NCI-H82 (cell line): ENCODE measurements around the gene KCNC3.

ENCODE experiments used
- DNase-seq: peaks from one replicate; lab custom pipeline; 2025; lab: John Stamatoyannopoulos, UW

The KCNC3 gene

GRCh38 chr19:50329146-50329925 is at the start of gene KCNC3:
Gene KCNC3 (minus strand): TSS chr19:50329377. CDS start chr19:50329082, 295 bp downstream.
- peak; percentile 97 for DNase-seq

DNA sequence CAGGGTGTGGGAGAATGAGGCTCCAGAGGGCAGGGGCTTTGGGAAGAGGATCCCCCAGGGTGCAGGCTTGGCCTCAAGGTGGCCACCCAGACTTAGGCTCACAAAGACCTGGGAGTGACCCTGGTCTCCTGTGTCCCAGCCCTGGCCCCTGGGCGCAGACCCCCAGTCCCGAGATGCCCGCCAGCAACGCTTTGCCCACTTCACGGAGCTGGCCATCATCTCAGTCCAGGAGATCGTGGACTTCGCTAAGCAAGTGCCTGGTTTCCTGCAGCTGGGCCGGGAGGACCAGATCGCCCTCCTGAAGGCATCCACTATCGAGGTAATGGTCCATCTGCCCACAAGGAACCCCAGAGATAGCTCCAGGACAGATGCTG is 49.7 kb upstream of the KCNC3 start:
- no peak for DNase-seq

DNA sequence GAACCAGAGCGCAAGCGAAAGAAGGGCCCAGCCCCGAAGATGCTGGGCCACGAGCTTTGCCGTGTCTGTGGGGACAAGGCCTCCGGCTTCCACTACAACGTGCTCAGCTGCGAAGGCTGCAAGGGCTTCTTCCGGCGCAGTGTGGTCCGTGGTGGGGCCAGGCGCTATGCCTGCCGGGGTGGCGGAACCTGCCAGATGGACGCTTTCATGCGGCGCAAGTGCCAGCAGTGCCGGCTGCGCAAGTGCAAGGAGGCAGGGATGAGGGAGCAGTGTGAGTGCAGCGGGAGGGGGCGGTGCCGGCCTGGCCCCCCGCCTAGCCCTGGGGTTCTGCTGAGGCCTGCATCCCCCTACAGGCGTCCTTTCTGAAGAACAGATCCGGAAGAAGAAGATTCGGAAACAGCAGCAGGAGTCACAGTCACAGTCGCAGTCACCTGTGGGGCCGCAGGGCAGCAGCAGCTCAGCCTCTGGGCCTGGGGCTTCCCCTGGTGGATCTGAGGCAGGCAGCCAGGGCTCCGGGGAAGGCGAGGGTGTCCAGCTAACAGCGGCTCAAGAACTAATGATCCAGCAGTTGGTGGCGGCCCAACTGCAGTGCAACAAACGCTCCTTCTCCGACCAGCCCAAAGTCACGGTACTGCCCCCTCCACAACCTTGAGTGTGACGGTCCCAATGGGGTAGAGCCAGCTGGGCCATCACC is 49.1 kb upstream of the KCNC3 start:
- DNase-seq = no peak

DNA sequence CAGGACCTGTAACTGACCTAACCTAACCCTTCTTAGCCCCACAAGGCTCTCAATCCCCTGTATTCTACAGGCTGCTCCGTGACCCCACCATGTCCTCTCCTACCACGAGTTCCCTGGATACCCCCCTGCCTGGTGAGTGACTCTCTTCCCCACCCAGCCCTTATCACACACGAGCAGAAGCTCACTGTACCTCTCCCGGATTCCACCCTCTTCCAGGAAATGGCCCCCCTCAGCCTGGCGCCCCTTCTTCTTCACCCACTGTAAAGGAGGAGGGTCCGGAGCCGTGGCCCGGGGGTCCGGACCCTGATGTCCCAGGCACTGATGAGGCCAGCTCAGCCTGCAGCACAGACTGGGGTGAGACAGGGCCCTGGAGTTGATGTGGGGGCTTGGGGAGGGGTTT is 48.3 kb upstream of the KCNC3 start:
- no peak for DNase-seq

- peak; percentile 69 for DNase-seq
Measured at GRCh38 chr19:50377051-50377461, 47.9 kb upstream of the KCNC3 start.

- DNase-seq = peak; percentile 98
Measured at GRCh38 chr19:50376166-50377050, 47.2 kb upstream of the KCNC3 start, which contains the start of gene NR1H2. Gene NR1H2 (plus strand): TSS chr19:50376457. CDS start chr19:50377606, 1,149 bp downstream.

DNA sequence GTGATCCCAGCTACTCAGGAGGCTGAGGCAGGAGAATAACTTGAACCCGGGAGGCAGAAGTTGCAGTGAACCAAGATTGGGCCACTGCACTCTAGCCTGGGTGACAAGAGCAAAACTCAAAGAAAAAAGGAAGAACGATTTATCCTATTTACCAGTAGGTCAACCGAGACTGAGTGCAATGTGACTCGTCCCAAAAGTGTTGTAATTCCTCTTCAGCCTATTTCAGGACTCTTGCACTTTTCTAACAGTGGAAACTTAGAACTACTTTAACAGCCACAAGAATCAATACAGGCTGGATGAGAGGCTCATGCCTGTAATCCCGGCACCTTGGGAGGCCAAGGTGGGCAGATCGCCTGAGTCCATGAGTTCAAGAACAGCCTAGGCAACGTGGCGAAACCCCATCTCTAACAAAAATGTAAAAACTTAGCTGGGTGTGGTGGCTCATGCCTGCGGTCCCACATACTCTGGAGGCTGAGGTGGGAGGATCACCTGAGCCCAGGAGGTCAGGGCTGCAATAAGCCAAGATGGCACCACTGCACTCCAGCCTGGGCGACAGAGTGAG is 42.8 kb upstream of the KCNC3 start:
- DNase-seq = no peak

DNA sequence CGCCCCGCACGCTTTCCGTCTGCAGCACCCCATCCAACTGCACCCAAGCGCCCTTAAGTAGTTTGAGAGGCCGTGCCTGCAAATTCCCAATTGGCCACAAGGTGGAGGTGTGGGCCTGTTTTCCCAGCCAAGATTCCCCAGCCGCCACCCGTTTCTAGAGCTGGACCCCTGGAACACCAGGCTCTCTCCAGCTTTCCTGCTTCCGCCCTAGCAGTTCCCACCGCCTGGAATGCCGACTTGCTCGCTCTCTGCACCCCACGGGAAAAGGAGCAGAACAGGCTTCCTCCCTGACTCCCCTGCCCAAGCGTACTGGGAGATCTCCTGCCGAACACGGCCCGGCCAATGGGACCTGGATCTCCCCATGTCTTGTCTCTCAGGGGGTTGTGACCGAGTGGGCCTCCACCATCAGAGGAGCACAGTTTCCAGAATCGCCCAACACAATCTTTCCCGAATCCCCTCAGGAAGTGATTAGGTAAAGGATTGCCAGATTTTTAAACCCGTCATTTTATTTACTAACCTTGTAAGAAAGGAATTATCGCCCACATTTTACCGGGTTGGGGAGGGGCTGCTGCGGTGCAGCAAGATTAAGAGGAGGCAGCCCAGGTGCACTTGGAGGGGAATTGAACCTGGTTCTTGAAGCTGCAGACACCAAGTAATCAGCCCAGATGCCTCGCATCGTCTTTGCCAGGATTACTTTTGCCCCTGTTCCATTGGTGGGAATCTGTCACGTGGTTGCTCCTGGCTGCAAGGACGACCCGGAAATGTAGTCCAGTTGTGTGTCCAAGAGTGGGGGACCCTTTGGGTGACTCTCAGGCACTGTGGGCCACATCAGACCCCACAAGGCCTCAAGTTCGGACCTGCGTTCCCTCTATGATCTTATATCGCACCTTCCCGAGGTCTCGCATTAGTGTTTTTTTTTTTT is 39.7 kb upstream of the KCNC3 start:
- DNase-seq = peak; percentile 86

DNA sequence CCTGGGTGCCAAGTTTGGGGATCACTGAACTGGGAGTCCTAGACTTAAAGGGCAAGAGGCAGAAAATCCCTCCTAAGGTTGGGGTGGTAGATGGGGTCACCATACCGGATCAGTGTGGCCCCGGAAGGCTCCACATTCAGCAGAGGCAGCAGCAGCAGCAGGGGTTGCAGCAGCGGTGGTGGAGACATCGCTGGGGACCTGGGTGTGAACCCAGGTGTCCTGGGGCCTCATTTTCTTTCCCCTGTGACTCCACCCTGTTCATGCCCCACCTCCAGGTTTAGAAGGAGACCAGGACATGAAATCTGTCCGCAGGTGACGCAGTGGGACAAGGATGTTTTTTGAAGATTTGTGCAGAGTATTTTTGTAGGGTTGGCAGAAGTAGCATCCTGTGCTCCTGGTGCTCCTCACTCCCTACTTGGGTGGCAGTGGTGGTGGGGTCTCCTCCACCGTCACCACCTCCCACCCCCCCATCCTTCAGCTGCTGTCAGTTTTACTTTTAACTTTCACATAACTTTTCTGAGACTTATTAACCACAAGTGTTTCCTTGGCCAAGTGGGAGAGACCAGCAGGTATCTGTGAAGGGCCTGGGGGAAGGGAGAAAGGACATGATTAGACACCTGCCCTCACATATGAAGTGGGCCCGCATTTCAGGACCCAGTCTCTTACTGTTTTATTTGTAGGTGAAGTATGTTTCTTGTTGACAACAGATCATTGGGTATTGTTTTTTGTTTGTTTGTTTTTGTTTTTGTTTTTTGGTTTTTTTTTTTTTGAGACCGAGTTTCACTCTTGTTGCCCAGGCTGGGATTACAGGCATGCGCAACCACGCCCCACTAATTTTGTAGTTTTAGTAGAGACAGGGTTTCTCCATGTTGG is 36.5 kb upstream of the KCNC3 start, which contains the start of gene NAPSA:
Gene NAPSA (minus strand): TSS at position 206 of the 873 bp plus-strand sequence. CDS start 18 bp downstream, at position 188.
- DNase-seq = no peak

DNA sequence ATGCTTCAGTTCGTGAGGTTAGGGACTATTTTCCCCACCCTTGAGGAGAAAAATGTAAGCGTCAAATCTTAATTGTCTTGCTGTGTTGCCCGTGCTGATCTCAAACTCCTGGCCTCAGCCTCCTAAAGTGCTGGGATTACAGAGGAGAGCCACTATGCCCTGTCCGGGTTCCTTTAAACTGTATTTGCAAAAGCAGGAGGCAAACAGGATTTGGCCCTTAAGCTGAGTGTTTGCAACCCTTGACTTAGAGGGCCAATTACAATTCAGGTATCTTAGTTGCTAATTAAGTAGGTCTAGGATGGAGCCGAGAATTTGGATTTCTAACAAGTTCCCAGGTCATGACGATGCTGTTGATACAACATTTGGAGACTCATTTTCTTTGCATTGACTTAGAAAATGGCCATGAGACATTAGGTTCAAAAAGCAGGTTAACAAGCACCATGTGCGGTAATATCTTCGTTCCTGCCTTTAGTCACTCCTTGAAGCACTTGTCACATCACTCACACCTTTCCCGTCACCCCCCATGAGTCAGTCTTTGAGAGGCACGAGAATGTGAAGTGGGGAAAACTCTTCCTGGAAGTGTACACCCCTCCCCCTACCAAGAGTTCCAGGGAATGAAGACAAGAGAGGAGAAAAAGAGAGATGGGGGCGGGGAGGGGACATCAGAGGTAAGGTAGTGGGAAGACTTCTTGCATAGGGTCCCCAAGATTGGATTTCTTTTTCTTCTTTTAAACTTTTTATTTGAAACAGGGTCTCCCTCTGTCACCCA is 33.7 kb upstream of the KCNC3 start:
- DNase-seq = no peak

DNA sequence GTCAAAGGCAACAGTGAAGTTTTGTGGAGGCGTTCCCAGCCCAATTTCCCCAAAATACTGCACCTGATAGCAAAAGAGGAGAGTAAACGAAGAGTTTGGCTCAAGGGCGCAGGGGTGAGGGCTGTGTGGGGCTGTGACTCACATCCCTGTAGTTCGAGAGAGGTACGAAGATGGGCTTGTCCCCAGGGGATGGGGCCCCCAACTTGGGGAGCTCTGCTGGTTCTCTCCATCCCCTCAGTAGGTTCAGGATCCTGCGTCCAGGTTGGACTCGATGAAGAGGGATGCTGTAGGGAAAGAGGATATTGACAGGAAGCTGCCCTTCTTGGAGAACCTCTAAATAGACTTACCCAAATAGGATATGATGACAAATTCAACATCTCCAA is 32.8 kb upstream of the KCNC3 start:
- no peak for DNase-seq

- DNase-seq = no peak
Measured at GRCh38 chr19:50361290-50362029, 32.3 kb upstream of the KCNC3 start.

- no peak for DNase-seq
Measured at GRCh38 chr19:50359328-50359818, 30.2 kb upstream of the KCNC3 start.

DNA sequence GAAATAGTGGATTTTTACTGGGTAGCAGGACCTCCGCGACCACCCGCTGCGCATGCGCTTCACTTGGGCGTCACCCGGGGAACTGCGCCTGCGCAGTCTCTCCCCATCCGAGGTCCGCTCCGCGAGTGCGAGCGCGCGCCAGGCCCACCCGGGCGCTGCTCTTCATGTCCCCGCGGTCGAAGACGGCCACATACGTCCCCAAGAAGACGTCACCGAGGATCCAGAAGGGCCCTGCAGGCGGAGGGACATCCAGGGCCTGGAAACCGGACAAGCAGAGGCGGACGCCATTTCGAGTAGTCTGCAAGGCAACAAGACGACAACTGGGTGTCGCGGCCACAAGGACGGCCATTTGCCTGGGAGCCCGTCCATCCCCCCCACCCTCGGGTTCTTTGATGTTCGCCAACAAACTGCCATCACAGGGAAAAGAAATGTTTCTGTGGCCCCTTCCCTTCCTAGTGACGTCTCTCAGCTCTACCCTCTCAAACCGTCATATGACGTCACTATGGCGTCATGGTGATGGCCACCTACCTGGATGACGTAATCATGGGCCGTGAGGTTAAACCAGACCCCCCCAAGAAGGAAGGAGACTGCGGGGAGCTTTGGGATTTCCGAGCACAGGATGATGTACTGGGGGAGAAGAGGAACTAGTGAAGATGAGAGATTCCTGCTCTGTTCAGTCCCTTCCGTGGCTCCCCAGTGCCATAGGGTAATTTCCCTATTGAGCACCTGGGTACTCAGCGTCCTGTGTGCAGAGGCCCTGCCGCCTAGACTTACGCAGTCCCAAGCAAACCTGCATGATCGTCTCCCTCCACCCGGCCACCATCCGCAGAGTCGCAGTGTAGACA is 29.5 kb upstream of the KCNC3 start:
- DNase-seq = no peak

DNA sequence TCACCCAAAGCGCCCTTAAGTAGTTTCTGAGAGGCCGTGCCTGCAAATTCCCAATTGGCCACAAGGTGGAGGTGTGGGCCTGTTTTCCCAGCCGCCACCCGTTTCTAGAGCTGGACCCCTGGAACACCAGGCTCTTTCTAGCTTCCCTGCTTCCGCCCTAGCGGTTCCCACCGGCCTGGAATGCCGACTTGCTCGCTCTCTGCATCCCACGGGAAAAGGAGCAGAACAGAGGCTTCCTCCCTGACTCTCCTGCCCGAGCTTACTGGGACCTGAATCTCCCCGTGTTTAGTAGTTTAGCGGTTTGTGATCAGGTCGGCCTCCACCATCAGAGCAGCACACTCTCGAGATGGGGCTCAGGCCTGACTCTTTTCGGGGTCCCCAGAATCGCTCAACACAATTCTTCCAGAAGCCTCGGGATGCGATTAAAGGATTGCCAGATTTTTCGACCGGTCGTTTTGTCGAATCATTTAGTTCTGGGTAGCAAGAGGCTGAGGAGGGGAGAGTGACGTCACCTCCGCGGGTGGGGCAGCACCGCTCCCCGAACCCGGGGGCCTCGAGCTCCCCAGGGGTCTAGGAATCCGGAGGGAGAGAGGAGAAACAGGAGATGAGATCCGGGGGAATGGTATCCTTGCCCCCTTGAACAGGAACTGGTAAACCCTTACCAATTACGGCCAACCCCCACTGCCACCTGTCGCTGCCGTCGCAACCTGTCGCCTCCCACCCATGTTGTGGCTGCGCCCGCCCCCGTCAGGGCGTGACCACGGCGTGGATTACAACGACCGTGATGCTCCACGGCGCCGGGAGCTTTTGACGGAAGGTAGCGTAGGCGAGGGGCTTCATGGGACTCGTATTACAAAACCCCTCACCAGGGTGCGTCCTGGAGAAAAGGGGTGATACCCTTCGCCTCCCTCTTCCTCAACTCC is 28.3 kb upstream of the KCNC3 start:
- peak; percentile 80 for DNase-seq

- no peak for DNase-seq
Measured at GRCh38 chr19:50356691-50357177, 27.6 kb upstream of the KCNC3 start.
